Psoas muscle (tissue), 8 donors: ENCODE measurements around the gene SLC25A38. TPM values are rescaled to one million over a fixed set of nuclear protein-coding genes. Genes with fewer than 3 reads are reported as not detected.

Source experiments
- ATAC-seq, 4 donors: fragments of 200-7000 bp; cut with Tn5 transposase; one replicate each; pipeline ENCODE4 v1.9.1; 2020; ENCODE audit warnings: moderate library complexity in 3 of 4, mild to moderate bottlenecking in 2 of 4
- DNase-seq, 2 donors: peaks; one replicate each; pipeline ENCODE4 v3.0.0-alpha.2; 2020
- H3K27ac ChIP-seq: fragments of 200-600 bp; one replicate; pipeline ENCODE4 v1.8.0; 2022
- H3K27me3 ChIP-seq, 3 donors: fragments of 200-600 bp in 1 of 3; one replicate each; pipeline versions ENCODE4 v1.6.1 to v1.8.0; 2013 to 2022; ENCODE audit warnings: low read length in 2 of 3, mild to moderate bottlenecking in 2 of 3, moderate library complexity in 1 of 3; ENCODE audit not compliant: insufficient read depth in 3 of 3
- H3K36me3 ChIP-seq, 2 donors: fragments of 200-600 bp in 1 of 2; one replicate each; pipeline versions ENCODE4 v1.6.1 to v1.8.0; 2013 to 2022; ENCODE audit warnings: low read depth in 1 of 2, mild to moderate bottlenecking in 1 of 2, moderate library complexity in 1 of 2; ENCODE audit not compliant: insufficient read depth in 1 of 2
- H3K4me1 ChIP-seq: fragments of 200-600 bp; one replicate; pipeline ENCODE4 v1.8.0; 2022
- H3K4me3 ChIP-seq: fragments of 200-600 bp; one replicate; pipeline ENCODE4 v1.8.0; 2022; ENCODE audit warnings: mild to moderate bottlenecking
- H3K9me3 ChIP-seq: fragments of 200-600 bp; one replicate; pipeline ENCODE4 v1.8.0; 2022
- CTCF ChIP-seq: fragments of 200-600 bp; IDR thresholded peaks from one replicate; pipeline ENCODE4 v1.8.0; 2022; ENCODE audit warnings: antibody characterized with exemption
- WGBS, 3 donors: extraction: QIAGEN DNeasy Blood & Tissue Kit; methylation state at CpG; one replicate each; pipeline versions ENCODE4 v1.1.6 to v1.1.7; 2013; 5-methylcytosine and 5-hydroxymethylcytosine counted together
- intact Hi-C, 2 donors: fragments of 100-400 bp; cut with DNase I; formaldehyde crosslinking; loops; one replicate each; pipeline versions ENCODE4 v1.11.0 to v1.14.2; 2022
- polyA plus RNA-seq, 3 donors: library from polyadenylated mRNA; stranded (reverse); fragments of 200-250 nt; gene quantifications; one replicate each; pipeline ENCODE4 v1.2.3, GENCODE V29; 2013
- total RNA-seq, 4 donors: library from RNA; stranded (reverse); fragmentation: NEBNext Ultra II Directional in 2 of 4; extraction: Animal tissue kit (Norgen Biotek cat#: 25700) in 2 of 4; gene quantifications; one replicate each; pipeline versions ENCODE4 v1.2.1 to v1.2.4, GENCODE V29; 2021 to 2023
- donor health status: healthy with polysubstance abuse.
- donor health status: DM: no; HTN: no; CAD: no; lungs with moderate emphysema.
- donor health status: Bipolar disorder and iron deficiency.
- donor health status: healthy.
- donor health status: DM: yes; HTN: yes; CAD: no.
- donor health status: DM: no; HTN: no; CAD: no.
- donor health status: DM: no; HTN: no; CAD: no.
- donor health status: DM: yes; HTN: yes; CAD: no.

Gene SLC25A38
- total and polyA plus RNA-seq, 7 donors, result 24.9 to 86.5 (median 31.1) TPM

GRCh38 chr3:39388741-39389248 lies 5.6 kb downstream of the SLC25A38 start:
- H3K36me3 ChIP-seq, result peaks cover 12 to 49% of the 10 kb centered on the region in 2 donors
- ATAC-seq (no peak), DNase-seq (no peak)
- no peaks in the 10 kb centered on the region for H3K27me3 ChIP-seq
- no peaks in the 10 kb centered on the region for H3K9me3 ChIP-seq
- H3K4me1 ChIP-seq, result peaks cover 16% of the 10 kb centered on the region
- intact Hi-C loops, result loop anchor here (10.0 kb wide), 2 partner anchors 194 to 284 kb away; partner anchors contain the start of genes GORASP1 (in 1 of the 2), TTC21A (in 1 of the 2) and XIRP1 (in 1 of the 2)
- H3K4me3 ChIP-seq, result no peak overlapping the region
- 86 to 90% (median 89%) methylated on average over 2 of the region's 2 CpGs for WGBS, 3 donors
- H3K27ac ChIP-seq, result no peak overlapping the region
- TF ChIP-seq CTCF, result no peak

- intact Hi-C loops, result loop anchor here in 1 of 2 donors (10.0 kb wide), 1 partner anchor 285 kb away; the partner anchor contains the start of genes GORASP1 and TTC21A
- Histone ChIP-seq H3K4me1 (peaks cover 12% of the 10 kb centered on the region), H3K27me3 (no peaks in the 10 kb centered on the region), H3K4me3 (no peak overlapping the region), H3K9me3 (no peaks in the 10 kb centered on the region), H3K27ac (no peak overlapping the region), H3K36me3 (peaks cover 12 to 63% of the 10 kb centered on the region in 2 donors)
- TF ChIP-seq CTCF, result no peak
- 71 to 87% (median 83%) methylated on average over 4 of the region's 4 CpGs for WGBS, 3 donors
- DNase-seq, result no peak
- ATAC-seq, result no peak
Measured at GRCh38 chr3:39390181-39390580, 7.0 kb downstream of the SLC25A38 start.

GRCh38 chr3:39396690-39397089 lies 13.5 kb downstream of the SLC25A38 start:
- H3K27ac ChIP-seq, result no peak overlapping the region
- H3K27me3 ChIP-seq, result no peaks in the 10 kb centered on the region
- no peaks in the 10 kb centered on the region for H3K9me3 ChIP-seq
- no peak overlapping the region for H3K4me3 ChIP-seq
- peaks cover 10 to 74% of the 10 kb centered on the region in 2 donors for H3K36me3 ChIP-seq
- no peak for DNase-seq
- no peak for ATAC-seq
- intact Hi-C loops, result loop anchor here in 1 of 2 donors (10.0 kb wide), 1 partner anchor 292 kb away; the partner anchor contains the start of genes GORASP1 and TTC21A
- 86 to 89% (median 86%) methylated on average over 3 of the region's 3 CpGs for WGBS, 3 donors
- no peaks in the 10 kb centered on the region for H3K4me1 ChIP-seq
- TF ChIP-seq CTCF, result no peak

GRCh38 chr3:39398700-39399099 lies 15.5 kb downstream of the SLC25A38 start:
- WGBS, 3 donors, result 76 to 94% (median 94%) methylated on average over 4 of the region's 4 CpGs
- H3K27me3 ChIP-seq, result no peaks in the 10 kb centered on the region
- intact Hi-C loops, result loop anchor here in 1 of 2 donors (10.0 kb wide), 1 partner anchor 294 kb away; the partner anchor contains the start of genes GORASP1 and TTC21A
- no peak for ATAC-seq
- no peaks in the 10 kb centered on the region for H3K4me1 ChIP-seq
- no peak overlapping the region for H3K4me3 ChIP-seq
- no peak for TF ChIP-seq CTCF
- peaks cover 7 to 61% of the 10 kb centered on the region in 2 donors for H3K36me3 ChIP-seq
- H3K27ac ChIP-seq, result no peak overlapping the region
- DNase-seq, result no peak
- H3K9me3 ChIP-seq, result no peaks in the 10 kb centered on the region

GRCh38 chr3:39401983-39402382 lies 18.8 kb downstream of the SLC25A38 start:
- no peak overlapping the region for H3K4me3 ChIP-seq
- H3K9me3 ChIP-seq, result no peaks in the 10 kb centered on the region
- intact Hi-C loops, result loop anchor here in 1 of 2 donors (10.0 kb wide), 1 partner anchor 903 kb away; the partner anchor contains the start of gene EIF1B
- ATAC-seq, result no peak
- H3K27me3 ChIP-seq, result no peaks in the 10 kb centered on the region
- H3K27ac ChIP-seq, result no peak overlapping the region
- H3K4me1 ChIP-seq, result no peaks in the 10 kb centered on the region
- peaks cover 3 to 28% of the 10 kb centered on the region in 2 donors for H3K36me3 ChIP-seq
- 50 to 53% (median 51%) methylated on average over 2 of the region's 2 CpGs for WGBS, 3 donors
- no peak for TF ChIP-seq CTCF
- DNase-seq, result no peak
